NB4 (cell line): ENCODE data around the gene CTAGE8.
"Not testable (repeated sequence)": the region's sequence is repeated elsewhere in the genome, so short reads cannot be mapped to it uniquely, and the experiment has no call there.

Source experiments
- CTCF ChIP-seq: IDR thresholded peaks from one replicate; pipeline ENCODE4 v1.5.1; 2012; ENCODE audit warnings: low read depth, low read length
- MYC ChIP-seq: IDR thresholded peaks from 2 replicates; pipeline ENCODE4 v1.6.1; 2011; ENCODE audit warnings: low read depth, low read length
- POLR2A ChIP-seq: IDR thresholded peaks from 2 replicates; pipeline ENCODE4 v1.6.1; 2011; ENCODE audit warnings: mild to moderate bottlenecking; ENCODE audit not compliant: insufficient read length; ENCODE audit errors: extremely low read depth

- TF ChIP-seq POLR2A, CTCF, MYC: not testable (repeated sequence)
Measured at GRCh38 chr7:144264692-144265091, 4.4 kb downstream of the CTAGE8 start, which contains the start of gene OR2A7.
